SK-N-SH treated with all-trans-retinoic acid at 6 μM for 48 hours (cell line): ENCODE measurements around the gene CYP24A1.

Experiments used
- ATAC-seq: fragments of 200-7000 bp; cut with Tn5 transposase; 3 replicates; pipeline ENCODE4 v1.9.1; 2020; ENCODE audit warnings: mild to moderate bottlenecking, moderate library complexity
- ARNTL ChIP-seq: fragments of 450-650 bp; formaldehyde crosslinking; IDR thresholded peaks from 2 replicates; pipeline ENCODE4 v1.5.0; 2020; ENCODE audit warnings: low read depth, mild to moderate bottlenecking, moderate library complexity, borderline replicate concordance
- BACH2 ChIP-seq: fragments of 250-450 bp; sonication (Bioruptor Pico); IDR thresholded peaks from 2 replicates; pipeline ENCODE4 v1.9.0; 2021; ENCODE audit warnings: mild to moderate bottlenecking, borderline replicate concordance
- CSDC2 ChIP-seq: fragments of 250-450 bp; sonication (Bioruptor Pico); IDR thresholded peaks from 2 replicates; pipeline ENCODE4 v1.5.0; 2020; ENCODE audit warnings: mild to moderate bottlenecking, moderate library complexity
- GLIS3 ChIP-seq: fragments of 250-450 bp; sonication (Bioruptor Pico); IDR thresholded peaks from 2 replicates; pipeline ENCODE4 v1.5.0; 2020; ENCODE audit warnings: mild to moderate bottlenecking, moderate library complexity
- OSR1 ChIP-seq: fragments of 250-450 bp; sonication (Bioruptor Pico); IDR thresholded peaks from 2 replicates; pipeline ENCODE4 v1.8.0; 2022; ENCODE audit warnings: moderate library complexity, mild to moderate bottlenecking, inconsistent platforms
- PATZ1 ChIP-seq: fragments of 250-450 bp; sonication (Bioruptor Pico); IDR thresholded peaks from 2 replicates; pipeline ENCODE4 v1.8.0; 2020; ENCODE audit warnings: mild to moderate bottlenecking, moderate library complexity, borderline replicate concordance
- PPARA ChIP-seq: fragments of 250-450 bp; sonication (Bioruptor Pico); IDR thresholded peaks from 2 replicates; pipeline ENCODE4 v1.5.0; 2020; ENCODE audit warnings: mild to moderate bottlenecking, borderline replicate concordance
- RARB ChIP-seq: fragments of 250-450 bp; sonication (Bioruptor Pico); IDR thresholded peaks from 2 replicates; pipeline ENCODE4 v1.8.0; 2021; ENCODE audit warnings: mild to moderate bottlenecking, moderate library complexity
- SNAI2 ChIP-seq: fragments of 250-450 bp; sonication (Bioruptor Pico); IDR thresholded peaks from 2 replicates; pipeline ENCODE4 v1.5.0; 2020; ENCODE audit warnings: mild to moderate bottlenecking, moderate library complexity
- TCF4 ChIP-seq: fragments of 250-450 bp; sonication (Bioruptor Pico); IDR thresholded peaks from 2 replicates; pipeline ENCODE4 v1.8.0; 2021; ENCODE audit warnings: mild to moderate bottlenecking, moderate library complexity, borderline replicate concordance
- ZC3H10 ChIP-seq: fragments of 250-450 bp; sonication (Bioruptor Pico); IDR thresholded peaks from 2 replicates; pipeline ENCODE4 v1.5.1; 2021; ENCODE audit warnings: mild to moderate bottlenecking, moderate library complexity
- ZFP3 ChIP-seq: fragments of 250-450 bp; sonication (Bioruptor Pico); IDR thresholded peaks from 2 replicates; pipeline ENCODE4 v1.5.0; 2020; ENCODE audit warnings: mild to moderate bottlenecking, moderate library complexity
- ZNF565 ChIP-seq: fragments of 450-650 bp; formaldehyde crosslinking; conservative IDR thresholded peaks from 2 replicates; pipeline ENCODE4 v1.5.0; 2020; ENCODE audit warnings: low read depth, mild to moderate bottlenecking, moderate library complexity
- ZNF70 ChIP-seq: fragments of 450-650 bp; formaldehyde crosslinking; IDR thresholded peaks from 2 replicates; pipeline ENCODE4 v1.5.0; 2020; ENCODE audit warnings: mild to moderate bottlenecking, moderate library complexity
- TF ChIP-seq, protein P1 (sequence below): fragments of 250-450 bp; sonication (Bioruptor Pico); IDR thresholded peaks from 2 replicates; pipeline ENCODE4 v1.5.1; 2021; ENCODE audit warnings: mild to moderate bottlenecking, moderate library complexity
- TF ChIP-seq, protein P2 (sequence below): fragments of 250-450 bp; sonication (Bioruptor Pico); IDR thresholded peaks from 2 replicates; pipeline ENCODE4 v1.5.0; 2020; ENCODE audit warnings: mild to moderate bottlenecking, moderate library complexity
- TF ChIP-seq, protein P3 (sequence below): fragments of 250-450 bp; sonication (Bioruptor Pico); IDR thresholded peaks from 2 replicates; pipeline ENCODE4 v1.5.1; 2020; ENCODE audit warnings: low read depth, mild to moderate bottlenecking, moderate library complexity

Gene CYP24A1

GRCh38 chr20:54148947-54149764, 24.6 kb downstream of the CYP24A1 start:
- ATAC-seq, result no peak
- TF ChIP-seq GLIS3 (CRISPR knock-in tag) (no peak), CSDC2 (CRISPR knock-in tag) (no peak), RARB (CRISPR knock-in tag) (no peak), ZNF70 (CRISPR knock-in tag) (no peak), PPARA (CRISPR knock-in tag) (no peak)

- no peak for ATAC-seq
- TF ChIP-seq GLIS3 (CRISPR knock-in tag) (no peak), RARB (CRISPR knock-in tag) (no peak), ARNTL (CRISPR knock-in tag) (no peak), PATZ1 (CRISPR knock-in tag) (no peak), ZNF70 (CRISPR knock-in tag) (no peak), OSR1 (no peak), CSDC2 (CRISPR knock-in tag) (no peak)
- TF ChIP-seq, protein P1, sequence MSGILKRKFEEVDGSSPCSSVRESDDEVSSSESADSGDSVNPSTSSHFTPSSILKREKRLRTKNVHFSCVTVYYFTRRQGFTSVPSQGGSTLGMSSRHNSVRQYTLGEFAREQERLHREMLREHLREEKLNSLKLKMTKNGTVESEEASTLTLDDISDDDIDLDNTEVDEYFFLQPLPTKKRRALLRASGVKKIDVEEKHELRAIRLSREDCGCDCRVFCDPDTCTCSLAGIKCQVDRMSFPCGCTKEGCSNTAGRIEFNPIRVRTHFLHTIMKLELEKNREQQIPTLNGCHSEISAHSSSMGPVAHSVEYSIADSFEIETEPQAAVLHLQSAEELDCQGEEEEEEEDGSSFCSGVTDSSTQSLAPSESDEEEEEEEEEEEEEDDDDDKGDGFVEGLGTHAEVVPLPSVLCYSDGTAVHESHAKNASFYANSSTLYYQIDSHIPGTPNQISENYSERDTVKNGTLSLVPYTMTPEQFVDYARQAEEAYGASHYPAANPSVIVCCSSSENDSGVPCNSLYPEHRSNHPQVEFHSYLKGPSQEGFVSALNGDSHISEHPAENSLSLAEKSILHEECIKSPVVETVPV (CRISPR knock-in tag), result no peak
- TF ChIP-seq, protein P2, sequence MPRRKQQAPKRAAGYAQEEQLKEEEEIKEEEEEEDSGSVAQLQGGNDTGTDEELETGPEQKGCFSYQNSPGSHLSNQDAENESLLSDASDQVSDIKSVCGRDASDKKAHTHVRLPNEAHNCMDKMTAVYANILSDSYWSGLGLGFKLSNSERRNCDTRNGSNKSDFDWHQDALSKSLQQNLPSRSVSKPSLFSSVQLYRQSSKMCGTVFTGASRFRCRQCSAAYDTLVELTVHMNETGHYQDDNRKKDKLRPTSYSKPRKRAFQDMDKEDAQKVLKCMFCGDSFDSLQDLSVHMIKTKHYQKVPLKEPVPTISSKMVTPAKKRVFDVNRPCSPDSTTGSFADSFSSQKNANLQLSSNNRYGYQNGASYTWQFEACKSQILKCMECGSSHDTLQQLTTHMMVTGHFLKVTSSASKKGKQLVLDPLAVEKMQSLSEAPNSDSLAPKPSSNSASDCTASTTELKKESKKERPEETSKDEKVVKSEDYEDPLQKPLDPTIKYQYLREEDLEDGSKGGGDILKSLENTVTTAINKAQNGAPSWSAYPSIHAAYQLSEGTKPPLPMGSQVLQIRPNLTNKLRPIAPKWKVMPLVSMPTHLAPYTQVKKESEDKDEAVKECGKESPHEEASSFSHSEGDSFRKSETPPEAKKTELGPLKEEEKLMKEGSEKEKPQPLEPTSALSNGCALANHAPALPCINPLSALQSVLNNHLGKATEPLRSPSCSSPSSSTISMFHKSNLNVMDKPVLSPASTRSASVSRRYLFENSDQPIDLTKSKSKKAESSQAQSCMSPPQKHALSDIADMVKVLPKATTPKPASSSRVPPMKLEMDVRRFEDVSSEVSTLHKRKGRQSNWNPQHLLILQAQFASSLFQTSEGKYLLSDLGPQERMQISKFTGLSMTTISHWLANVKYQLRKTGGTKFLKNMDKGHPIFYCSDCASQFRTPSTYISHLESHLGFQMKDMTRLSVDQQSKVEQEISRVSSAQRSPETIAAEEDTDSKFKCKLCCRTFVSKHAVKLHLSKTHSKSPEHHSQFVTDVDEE (CRISPR knock-in tag), result no peak
Observed at GRCh38 chr20:54146672-54147071, 27.1 kb downstream of the CYP24A1 start.

DNA sequence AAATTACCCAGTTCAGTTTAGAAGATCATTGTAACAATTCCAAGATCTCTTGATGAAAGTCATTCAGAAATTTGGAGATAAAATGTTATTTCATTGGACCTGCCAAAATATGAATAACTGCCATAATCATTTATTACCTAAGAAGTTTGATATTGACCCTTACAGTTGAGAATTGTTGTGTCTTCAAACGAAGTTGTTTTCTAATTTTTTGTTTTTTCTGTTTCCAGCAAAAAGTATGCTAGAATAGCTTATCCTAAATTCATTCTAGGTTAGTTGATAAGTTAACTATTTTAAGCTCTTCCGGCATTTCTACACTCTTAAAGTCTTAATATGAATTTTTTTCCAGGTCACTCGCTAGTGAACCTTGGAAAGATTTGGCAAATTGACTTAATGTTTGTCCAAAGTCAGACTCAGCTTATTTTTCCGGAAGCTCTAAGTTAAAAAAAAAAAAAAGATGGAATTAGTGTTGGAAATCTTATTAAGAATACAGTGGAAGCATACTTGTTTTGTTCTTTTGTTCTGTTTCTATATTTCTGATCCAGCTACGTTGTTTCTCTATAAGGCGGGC, 28.9 kb downstream of the CYP24A1 start:
- no peak for TF ChIP-seq ZNF565 (CRISPR knock-in tag)
- TF ChIP-seq ZFP3, result no peak
- no peak for TF ChIP-seq RARB (CRISPR knock-in tag)
- TF ChIP-seq SNAI2 (CRISPR knock-in tag), result no peak
- TF ChIP-seq ZC3H10 (CRISPR knock-in tag), result no peak
- no peak for TF ChIP-seq TCF4
- TF ChIP-seq PPARA (CRISPR knock-in tag), result no peak
- TF ChIP-seq, protein P3, sequence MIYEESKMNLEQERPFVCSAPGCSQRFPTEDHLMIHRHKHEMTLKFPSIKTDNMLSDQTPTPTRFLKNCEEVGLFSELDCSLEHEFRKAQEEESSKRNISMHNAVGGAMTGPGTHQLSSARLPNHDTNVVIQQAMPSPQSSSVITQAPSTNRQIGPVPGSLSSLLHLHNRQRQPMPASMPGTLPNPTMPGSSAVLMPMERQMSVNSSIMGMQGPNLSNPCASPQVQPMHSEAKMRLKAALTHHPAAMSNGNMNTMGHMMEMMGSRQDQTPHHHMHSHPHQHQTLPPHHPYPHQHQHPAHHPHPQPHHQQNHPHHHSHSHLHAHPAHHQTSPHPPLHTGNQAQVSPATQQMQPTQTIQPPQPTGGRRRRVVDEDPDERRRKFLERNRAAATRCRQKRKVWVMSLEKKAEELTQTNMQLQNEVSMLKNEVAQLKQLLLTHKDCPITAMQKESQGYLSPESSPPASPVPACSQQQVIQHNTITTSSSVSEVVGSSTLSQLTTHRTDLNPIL, result no peak
- TF ChIP-seq, protein P2 (CRISPR knock-in tag), result no peak
- no peak for TF ChIP-seq BACH2
- TF ChIP-seq, protein P1 (CRISPR knock-in tag), result no peak
- no peak for TF ChIP-seq ARNTL (CRISPR knock-in tag)
- no peak for ATAC-seq
